Skin epidermis (tissue), 12 donors: ENCODE measurements around the gene SDK2.

ENCODE experiments used
- H3K27ac ChIP-seq, 21 experiments: fragments of 200-600 bp; sonication (generic) in 11 of 21; one replicate each; pipeline ENCODE4 v1.5.0; 2020; ENCODE audit warnings: mild to moderate bottlenecking in 3 of 21, inconsistent platforms in 2 of 21, moderate library complexity in 2 of 21
- H3K4me3 ChIP-seq, 7 experiments: fragments of 200-600 bp; sonication (generic) in 2 of 7; one replicate each; pipeline ENCODE4 v1.5.0; 2020; ENCODE audit warnings: inconsistent platforms in 2 of 7, mild to moderate bottlenecking in 2 of 7, moderate library complexity in 1 of 7

SDK2 gene

DNA sequence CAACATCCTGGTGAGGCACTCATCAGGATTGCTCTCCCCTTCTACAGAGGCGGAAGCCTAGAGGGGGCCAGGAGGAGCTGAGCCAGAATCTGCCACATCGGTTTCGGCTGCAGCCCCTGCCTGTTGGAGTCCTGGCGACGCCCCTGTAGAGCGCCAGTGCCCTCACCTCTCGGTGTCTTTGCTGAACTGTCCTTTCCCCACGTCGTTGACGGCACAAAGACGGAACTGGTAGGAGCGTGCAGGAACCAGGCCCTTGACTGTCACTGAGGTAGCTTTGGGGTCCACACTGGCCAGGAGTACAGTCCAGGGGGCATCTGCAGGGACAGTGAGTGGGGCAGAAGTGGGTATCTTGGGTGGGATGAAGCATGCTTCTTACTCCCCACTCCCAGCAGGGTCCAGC lies 222.1 kb downstream of the SDK2 start:
- no peak overlapping the region for H3K27ac ChIP-seq
- no peak overlapping the region for H3K4me3 ChIP-seq

DNA sequence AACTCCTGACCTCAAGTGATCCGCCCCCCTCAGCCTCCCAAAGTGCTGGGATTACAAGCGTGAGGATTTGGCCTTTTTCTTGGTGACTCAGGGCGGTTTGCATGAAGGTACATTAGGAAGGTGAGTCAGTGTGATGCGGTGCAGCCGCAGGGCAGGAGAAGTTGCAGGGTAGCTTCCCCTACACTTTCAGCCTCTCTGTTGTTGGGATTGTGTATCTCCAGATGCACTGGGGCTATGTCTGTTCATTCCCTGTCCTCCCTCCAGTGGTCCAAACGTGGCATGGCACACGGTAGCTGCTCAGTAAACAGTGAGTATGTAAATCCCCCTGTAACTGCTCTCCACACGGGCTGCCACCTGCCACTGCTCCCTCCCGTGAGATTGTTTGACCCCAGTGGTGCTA lies 223.3 kb downstream of the SDK2 start:
- no peak overlapping the region for H3K4me3 ChIP-seq
- H3K27ac ChIP-seq = no peak overlapping the region

DNA sequence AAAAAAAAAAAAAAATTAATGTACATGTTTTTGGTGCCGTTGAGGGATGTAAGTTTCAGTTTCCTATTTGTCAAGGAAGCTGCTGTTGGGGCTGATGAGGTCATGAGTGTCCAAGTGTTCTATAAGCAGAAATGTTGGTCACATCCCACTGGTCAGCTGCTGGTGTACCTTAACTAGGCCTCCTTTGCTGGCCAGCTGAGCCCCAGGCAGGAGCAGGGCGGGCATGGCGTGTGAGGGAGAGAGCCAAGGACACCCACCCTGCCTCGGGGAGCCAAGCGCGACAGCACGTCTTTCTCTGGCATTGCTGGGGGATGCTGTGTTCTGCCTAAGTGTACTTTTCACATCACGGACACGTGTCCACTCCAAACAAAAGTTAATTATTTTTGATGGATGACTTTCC lies 224.4 kb downstream of the SDK2 start:
- Histone ChIP-seq H3K4me3 (no peak overlapping the region), H3K27ac (no peak overlapping the region)

DNA sequence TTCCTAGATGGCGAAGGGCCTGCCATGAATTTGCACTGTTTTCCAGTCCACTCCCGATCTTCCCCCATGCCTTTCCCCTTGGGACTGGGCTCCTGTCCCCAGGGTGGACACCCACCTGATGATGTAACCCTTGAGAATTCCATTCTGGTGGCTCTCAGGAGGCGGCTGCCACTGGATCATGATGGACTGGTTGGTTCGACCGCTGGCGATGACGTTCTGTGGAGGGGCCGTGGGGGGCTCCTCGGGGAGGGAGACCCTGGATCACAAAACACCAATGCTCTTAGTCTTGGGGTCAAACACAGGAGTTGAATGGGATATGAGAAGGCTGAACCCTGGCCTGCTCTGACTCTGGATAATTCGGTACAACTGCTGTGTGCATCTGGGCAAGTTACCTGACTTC lies 225.2 kb downstream of the SDK2 start:
- Histone ChIP-seq H3K4me3 (no peak overlapping the region), H3K27ac (no peak overlapping the region)

DNA sequence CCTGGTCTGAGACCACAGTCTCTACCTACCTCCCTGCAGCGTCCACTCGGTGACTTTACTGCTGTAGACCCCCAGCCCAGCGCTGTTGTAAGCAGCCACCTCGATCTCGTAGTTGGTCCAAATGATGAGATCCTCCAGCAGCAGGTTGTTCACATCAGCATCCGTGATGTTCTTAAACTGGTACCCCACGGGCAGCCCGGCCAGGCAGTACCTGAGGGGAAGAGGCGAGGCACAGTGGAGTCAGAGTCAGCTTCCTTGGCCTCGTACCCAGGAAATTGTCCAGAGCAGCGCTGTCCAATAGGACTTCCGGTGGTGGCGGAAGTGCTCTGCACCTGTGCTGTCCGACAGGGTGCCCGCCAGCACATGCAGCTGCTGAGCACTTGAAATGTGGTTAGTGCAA lies 228.5 kb downstream of the SDK2 start:
- H3K27ac ChIP-seq = no peak overlapping the region

GRCh38 chr17:73414171-73414955 lies 229.9 kb downstream of the SDK2 start:
- Histone ChIP-seq H3K27ac (no peak overlapping the region), H3K4me3 (no peak overlapping the region)

More for the DNA sequence above, 228.5 kb downstream of the SDK2 start:
- no peak overlapping the region for H3K4me3 ChIP-seq

DNA sequence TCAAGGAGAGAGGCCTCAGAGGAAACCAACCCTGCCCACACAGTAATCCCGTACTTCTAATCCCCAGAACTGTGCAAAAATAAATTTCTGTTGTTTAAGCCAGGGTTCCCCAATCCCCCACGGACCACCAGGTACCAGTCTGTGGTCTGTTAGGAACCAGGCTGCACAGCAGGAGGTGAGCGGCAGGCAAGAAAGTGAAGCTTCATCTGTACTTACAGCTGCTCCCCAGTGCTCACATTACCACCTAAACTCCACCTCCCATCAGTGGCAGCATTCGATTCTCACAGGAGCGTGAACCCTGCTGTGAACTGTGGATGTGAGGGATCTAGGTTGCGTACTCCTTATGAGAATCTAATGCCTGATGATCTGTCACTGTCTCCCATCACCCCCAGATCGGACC lies 231.3 kb downstream of the SDK2 start:
- Histone ChIP-seq H3K27ac (no peak overlapping the region), H3K4me3 (no peak overlapping the region)

DNA sequence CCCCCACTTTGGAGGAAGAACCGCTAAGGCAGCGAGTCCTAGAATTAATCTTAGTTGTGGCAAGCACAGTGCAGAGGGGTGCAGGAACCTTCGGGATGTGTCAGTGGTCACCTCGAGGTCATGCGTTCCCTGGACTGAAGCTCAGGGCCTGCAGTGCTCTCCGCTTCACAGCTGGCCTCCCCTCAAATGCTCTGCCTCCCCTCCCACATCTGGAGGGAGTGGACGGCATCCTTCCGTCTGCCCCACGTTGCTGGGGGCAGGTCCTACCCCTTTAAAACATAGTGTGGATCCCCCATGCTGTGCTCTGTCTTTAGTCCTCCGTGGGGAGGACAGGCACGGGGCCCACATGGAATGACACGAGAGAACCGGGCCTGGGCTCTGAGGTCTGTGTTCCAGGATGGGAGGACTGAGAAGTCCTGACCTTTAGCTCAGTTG lies 232.9 kb downstream of the SDK2 start:
- Histone ChIP-seq H3K27ac (no peak overlapping the region), H3K4me3 (no peak overlapping the region)

GRCh38 chr17:73410586-73411312 lies 233.5 kb downstream of the SDK2 start:
- H3K27ac ChIP-seq = no peak overlapping the region

GRCh38 chr17:73404246-73404645 lies 240.0 kb downstream of the SDK2 start:
- H3K4me3 ChIP-seq = no peak overlapping the region
- H3K27ac ChIP-seq = no peak overlapping the region

More at GRCh38 chr17:73410586-73411312, 233.5 kb downstream of the SDK2 start:
- no peak overlapping the region for H3K4me3 ChIP-seq

GRCh38 chr17:73402466-73402865 lies 241.8 kb downstream of the SDK2 start:
- no peak overlapping the region for H3K4me3 ChIP-seq

GRCh38 chr17:73401911-73402310 lies 242.3 kb downstream of the SDK2 start:
- Histone ChIP-seq H3K4me3 (no peak overlapping the region), H3K27ac (no peak overlapping the region)

More at GRCh38 chr17:73402466-73402865, 241.8 kb downstream of the SDK2 start:
- no peak overlapping the region for H3K27ac ChIP-seq

- Histone ChIP-seq H3K4me3 (no peak overlapping the region), H3K27ac (no peak overlapping the region)
Observed at GRCh38 chr17:73400915-73401545, 243.2 kb downstream of the SDK2 start.

DNA sequence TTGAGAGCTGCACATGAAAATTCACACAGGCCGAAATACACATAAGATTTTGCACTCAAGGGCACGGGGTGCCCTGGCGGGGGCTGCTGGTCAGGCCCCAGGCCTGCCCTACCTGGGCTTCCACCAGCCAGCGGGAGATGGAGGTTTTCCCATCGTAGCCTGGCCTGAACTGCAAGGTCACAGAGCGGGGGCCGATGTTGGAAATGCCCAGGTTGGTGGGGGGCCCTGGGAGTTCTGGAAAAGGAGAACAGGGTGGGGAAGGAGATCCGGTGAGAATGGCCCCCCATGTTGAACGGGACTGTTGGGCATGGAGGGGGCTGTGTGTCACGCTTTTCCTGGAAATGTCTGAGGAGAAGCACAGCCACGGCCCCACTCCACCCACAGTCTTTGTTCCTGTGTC lies 245.2 kb downstream of the SDK2 start:
- Histone ChIP-seq H3K4me3 (no peak overlapping the region), H3K27ac (no peak overlapping the region)

DNA sequence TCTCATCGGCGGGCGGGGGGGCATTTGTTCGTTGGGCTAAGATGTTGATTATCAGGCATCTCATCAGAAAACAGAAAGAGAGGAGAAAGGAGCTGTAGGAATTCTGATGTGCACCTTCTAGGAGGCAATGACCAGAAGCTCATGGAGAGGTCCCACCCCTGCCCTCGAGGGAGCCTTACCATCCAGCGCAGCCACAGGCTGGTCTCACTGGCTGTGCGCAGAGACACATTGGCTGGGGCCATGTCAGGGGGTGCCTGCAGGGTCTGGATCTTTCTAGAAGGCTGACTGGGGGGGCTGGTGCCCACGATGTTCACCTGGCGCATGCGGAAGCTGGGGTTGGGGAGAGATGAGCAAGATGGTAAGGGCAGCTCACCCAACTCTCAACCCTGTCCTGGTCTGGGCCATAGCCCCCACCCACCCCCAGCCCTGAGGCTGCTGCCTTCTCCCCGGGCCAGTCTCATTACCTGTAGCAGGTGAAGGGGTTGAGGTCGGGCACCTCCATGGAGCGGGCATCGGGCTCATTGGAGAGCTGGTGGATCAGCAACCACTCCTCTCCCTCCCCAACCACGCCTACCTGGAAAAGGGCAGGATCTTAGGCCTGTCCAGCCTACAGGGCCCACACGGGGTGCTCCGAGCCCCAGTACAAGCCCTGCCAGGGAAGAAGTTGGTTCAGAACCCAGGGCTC lies 246.2 kb downstream of the SDK2 start:
- H3K27ac ChIP-seq = no peak overlapping the region
- H3K4me3 ChIP-seq = no peak overlapping the region

- Histone ChIP-seq H3K4me3 (no peak overlapping the region), H3K27ac (no peak overlapping the region)
Observed at GRCh38 chr17:73397278-73397826, 246.9 kb downstream of the SDK2 start.

- H3K27ac ChIP-seq = no peak overlapping the region
- no peak overlapping the region for H3K4me3 ChIP-seq
Observed at GRCh38 chr17:73396431-73397277, 247.6 kb downstream of the SDK2 start.

DNA sequence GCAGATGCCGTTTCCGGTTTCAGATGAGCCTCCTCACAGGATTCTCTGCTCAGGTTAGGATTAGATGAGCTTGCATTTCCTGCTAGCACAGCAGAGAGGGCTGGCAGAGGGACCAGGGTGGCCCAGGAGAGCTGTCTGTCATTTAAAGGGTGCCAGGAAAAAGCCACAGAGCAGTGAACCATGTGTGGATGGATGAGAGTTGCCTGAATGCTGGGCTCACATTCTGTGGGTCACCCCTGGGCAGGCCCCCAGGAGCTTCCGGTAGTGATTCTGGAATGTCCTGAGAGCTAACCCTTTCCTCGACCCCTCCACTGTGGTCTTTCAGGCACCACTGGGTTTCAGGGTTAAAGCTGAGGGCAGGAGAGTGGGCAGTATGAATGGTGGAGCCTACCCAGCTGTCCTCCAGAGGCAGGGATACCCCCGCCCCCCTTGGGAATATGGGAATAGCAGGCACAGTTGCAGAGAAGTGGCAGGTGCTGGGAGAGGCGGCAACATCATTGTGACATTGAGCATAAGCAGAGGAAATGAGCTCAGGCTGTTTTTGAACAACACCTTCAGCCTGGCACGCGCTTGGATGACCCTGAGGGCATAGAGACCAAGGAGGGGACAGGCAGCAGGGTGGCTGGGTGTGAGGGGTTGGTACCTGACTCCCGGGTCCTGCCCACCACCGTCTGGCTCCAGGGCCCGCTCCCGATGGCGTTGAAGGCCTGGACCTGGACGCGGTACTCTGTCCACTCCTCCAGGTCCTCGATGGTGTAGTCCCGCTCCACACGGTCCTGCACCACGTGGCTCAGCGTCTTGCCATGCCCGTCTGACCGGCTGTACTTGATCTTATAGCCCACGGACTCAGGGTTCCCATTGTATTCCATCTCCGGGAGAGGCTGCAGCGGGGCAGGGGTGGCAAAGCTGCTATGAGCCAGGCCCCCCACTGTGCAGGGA lies 249.5 kb downstream of the SDK2 start:
- Histone ChIP-seq H3K27ac (no peak overlapping the region), H3K4me3 (no peak overlapping the region)
